ENCODE measurements around the gene RBM48. TPM values are rescaled to one million over a fixed set of nuclear protein-coding genes. Genes with fewer than 3 reads are reported as not detected.

The RBM48 gene
- polyA plus RNA-seq, 3 donors, result 5.2 to 8.5 (median 6.1) TPM

DNA sequence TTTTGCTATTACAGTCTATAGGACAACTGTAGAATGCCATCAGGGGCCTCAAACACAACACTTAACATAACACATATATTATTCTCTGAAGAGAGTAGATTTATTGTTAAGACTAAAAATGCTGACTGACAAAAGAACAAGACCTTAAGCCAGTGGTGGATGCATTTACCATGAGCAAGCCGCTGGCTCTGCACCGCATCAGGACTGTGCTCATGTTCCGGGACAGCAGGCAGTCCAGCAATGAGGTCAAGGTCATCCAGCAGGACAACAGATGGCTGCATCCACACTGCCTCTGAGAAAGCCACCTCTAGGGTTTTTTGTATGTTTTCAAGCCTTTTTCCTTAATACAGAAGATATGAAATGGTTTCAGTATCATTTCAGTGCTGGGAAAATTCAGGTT, 24.0 kb upstream of the RBM48 start:
- Histone ChIP-seq H3K4me1 (ENCODE audit: control insufficient read depth in 1 of 2, insufficient read depth in 2 of 2, low read length in 2 of 2) (no peaks in the 10 kb centered on the region), H3K79me2 (ENCODE audit: insufficient read depth, low read length) (no peaks in the 10 kb centered on the region), H3K27ac (ENCODE audit: low read depth in 1 of 2, low read length in 2 of 2) (no peak overlapping the region), H4K20me1 (ENCODE audit: insufficient read depth, low read length) (no peaks in the 10 kb centered on the region), H3K9ac (ENCODE audit: insufficient read depth, low read length, poor library complexity, severe bottlenecking) (no peak overlapping the region), H2AFZ (ENCODE audit: insufficient read depth, low read depth, low read length, poor library complexity, severe bottlenecking) (no peak overlapping the region), H3K36me3 (replicated peaks in 1 of 2; ENCODE audit: control insufficient read depth in 1 of 2, insufficient read depth in 2 of 2, low read length in 2 of 2) (peaks cover 11 to 54% of the 10 kb centered on the region in 2 donors), H3K4me2 (replicated peaks; ENCODE audit: extremely low read depth, low read length, poor library complexity, severe bottlenecking) (no peak overlapping the region), H3K4me3 (replicated peaks in 1 of 3; ENCODE audit: low read depth in 2 of 3, low read length in 3 of 3) (no peak overlapping the region), H3K9me3 (replicated peaks in 1 of 2; ENCODE audit: control insufficient read depth in 1 of 2, insufficient read depth in 1 of 2, low read length in 2 of 2) (no peaks in the 10 kb centered on the region), H3K27me3 (ENCODE audit: control insufficient read depth in 2 of 2, insufficient read depth in 2 of 2, low read length in 2 of 2) (no peaks in the 10 kb centered on the region)
- Mint-ChIP-seq H3K4me3 (no peak overlapping the region), H3K4me1 (no peaks in the 10 kb centered on the region), H3K9me3 (no peaks in the 10 kb centered on the region), H3K27me3 (ENCODE audit: low read depth in 3 of 3) (no peaks in the 10 kb centered on the region), H3K36me3 (peaks cover 41 to 44% of the 10 kb centered on the region in 2 donors), H3K27ac (no peak overlapping the region)
- DNase-seq, result no peak
- whole genome bisulfite sequencing (ENCODE audit: insufficient coverage), result 100% methylated on average over 3 of the region's 3 CpGs
- intact Hi-C loops (cut with micrococcal nuclease), result no loop called here
- TF ChIP-seq, protein P1, sequence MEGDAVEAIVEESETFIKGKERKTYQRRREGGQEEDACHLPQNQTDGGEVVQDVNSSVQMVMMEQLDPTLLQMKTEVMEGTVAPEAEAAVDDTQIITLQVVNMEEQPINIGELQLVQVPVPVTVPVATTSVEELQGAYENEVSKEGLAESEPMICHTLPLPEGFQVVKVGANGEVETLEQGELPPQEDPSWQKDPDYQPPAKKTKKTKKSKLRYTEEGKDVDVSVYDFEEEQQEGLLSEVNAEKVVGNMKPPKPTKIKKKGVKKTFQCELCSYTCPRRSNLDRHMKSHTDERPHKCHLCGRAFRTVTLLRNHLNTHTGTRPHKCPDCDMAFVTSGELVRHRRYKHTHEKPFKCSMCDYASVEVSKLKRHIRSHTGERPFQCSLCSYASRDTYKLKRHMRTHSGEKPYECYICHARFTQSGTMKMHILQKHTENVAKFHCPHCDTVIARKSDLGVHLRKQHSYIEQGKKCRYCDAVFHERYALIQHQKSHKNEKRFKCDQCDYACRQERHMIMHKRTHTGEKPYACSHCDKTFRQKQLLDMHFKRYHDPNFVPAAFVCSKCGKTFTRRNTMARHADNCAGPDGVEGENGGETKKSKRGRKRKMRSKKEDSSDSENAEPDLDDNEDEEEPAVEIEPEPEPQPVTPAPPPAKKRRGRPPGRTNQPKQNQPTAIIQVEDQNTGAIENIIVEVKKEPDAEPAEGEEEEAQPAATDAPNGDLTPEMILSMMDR (IDR thresholded peaks at IDR 0.05), result no peak

DNA sequence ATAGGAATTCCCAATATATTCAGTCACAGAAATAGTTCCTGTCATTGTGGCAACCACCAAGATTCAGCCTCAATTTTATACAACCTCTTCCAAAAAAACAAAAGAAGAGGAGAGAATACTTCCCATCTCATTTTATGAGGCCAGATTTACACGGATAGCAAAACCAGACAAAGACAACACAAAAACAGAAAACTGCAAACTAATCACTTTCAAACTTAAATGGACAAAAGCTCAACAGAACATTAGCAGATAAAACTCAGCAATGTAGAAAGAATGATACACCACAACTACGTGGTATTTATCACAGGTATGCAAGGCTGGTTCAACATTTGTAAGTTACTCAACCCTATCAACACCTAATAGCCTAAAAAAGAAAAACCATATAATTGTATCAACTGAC, 22.2 kb upstream of the RBM48 start:
- no peak for DNase-seq
- H3K27me3 Mint-ChIP-seq (ENCODE audit: low read depth in 3 of 3), result no peaks in the 10 kb centered on the region
- Histone ChIP-seq H3K27ac (ENCODE audit: low read depth in 1 of 2, low read length in 2 of 2) (no peak overlapping the region), H4K20me1 (ENCODE audit: insufficient read depth, low read length) (no peaks in the 10 kb centered on the region), H3K36me3 (replicated peaks in 1 of 2; ENCODE audit: control insufficient read depth in 1 of 2, insufficient read depth in 2 of 2, low read length in 2 of 2) (peaks cover 9 to 40% of the 10 kb centered on the region in 2 donors), H3K79me2 (ENCODE audit: insufficient read depth, low read length) (no peaks in the 10 kb centered on the region), H3K9ac (ENCODE audit: insufficient read depth, low read length, poor library complexity, severe bottlenecking) (no peak overlapping the region), H2AFZ (ENCODE audit: insufficient read depth, low read depth, low read length, poor library complexity, severe bottlenecking) (no peak overlapping the region), H3K4me2 (replicated peaks; ENCODE audit: extremely low read depth, low read length, poor library complexity, severe bottlenecking) (no peak overlapping the region), H3K4me3 (replicated peaks in 1 of 3; ENCODE audit: low read depth in 2 of 3, low read length in 3 of 3) (no peak overlapping the region), H3K27me3 (ENCODE audit: control insufficient read depth in 2 of 2, insufficient read depth in 2 of 2, low read length in 2 of 2) (no peaks in the 10 kb centered on the region), H3K4me1 (ENCODE audit: control insufficient read depth in 1 of 2, insufficient read depth in 2 of 2, low read length in 2 of 2) (no peaks in the 10 kb centered on the region), H3K9me3 (replicated peaks in 1 of 2; ENCODE audit: control insufficient read depth in 1 of 2, insufficient read depth in 1 of 2, low read length in 2 of 2) (no peaks in the 10 kb centered on the region)
- H3K4me1 Mint-ChIP-seq, result no peaks in the 10 kb centered on the region
- TF ChIP-seq, protein P1 (IDR thresholded peaks at IDR 0.05), result no peak
- H3K27ac Mint-ChIP-seq, result no peak overlapping the region
- peaks cover 26 to 27% of the 10 kb centered on the region in 2 donors for H3K36me3 Mint-ChIP-seq
- H3K4me3 Mint-ChIP-seq, result no peak overlapping the region
- no peaks in the 10 kb centered on the region for H3K9me3 Mint-ChIP-seq
- intact Hi-C loops (cut with micrococcal nuclease), result no loop called here
- WGBS (ENCODE audit: insufficient coverage), result 86% methylated on average over 1 of the region's 2 CpGs
